ENCODE data around the gene MYBL2. TPM values are rescaled to one million over a fixed set of nuclear protein-coding genes. Genes with fewer than 3 reads are reported as not detected.

The MYBL2 gene
- total and polyA plus RNA-seq, 2 donors (not counting 3 experiments of a cell fraction or from before 2014, with no cell fraction given), result 35.7 to 105 TPM

DNA sequence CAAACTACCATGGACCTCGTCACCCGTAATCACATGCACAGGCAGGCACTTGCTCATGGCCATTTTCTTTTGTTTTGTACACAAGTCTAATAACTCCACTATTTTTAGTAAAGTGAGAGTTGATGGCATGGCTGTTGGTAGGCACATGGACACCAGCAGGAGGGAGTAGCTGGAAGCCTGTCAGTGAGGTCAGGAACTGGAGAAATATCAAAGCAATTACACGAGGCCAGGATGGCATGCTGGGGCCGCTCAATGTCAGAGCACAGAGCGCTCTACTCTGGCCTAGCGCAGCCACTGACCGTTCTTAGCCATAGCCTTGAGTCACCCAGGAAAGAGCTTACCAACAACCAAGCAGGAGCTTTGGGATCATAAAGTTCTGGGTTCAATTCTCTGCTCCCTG is 96.0 kb downstream of the MYBL2 start:
- TF ChIP-seq POLR2AphosphoS5 (IDR thresholded peaks at IDR 0.05; ENCODE audit: insufficient read depth, low read depth, low read length) (no peak), MYC (IDR thresholded peaks at IDR 0.05; ENCODE audit: low read depth, low read length) (no peak), FOS (IDR thresholded peaks at IDR 0.05; ENCODE audit: borderline replicate concordance, insufficient read depth, low read length) (no peak), GATA2 (IDR thresholded peaks at IDR 0.05; ENCODE audit: insufficient read depth, insufficient read length, low read depth, low read length) (no peak)
- TF ChIP-seq, protein P1, sequence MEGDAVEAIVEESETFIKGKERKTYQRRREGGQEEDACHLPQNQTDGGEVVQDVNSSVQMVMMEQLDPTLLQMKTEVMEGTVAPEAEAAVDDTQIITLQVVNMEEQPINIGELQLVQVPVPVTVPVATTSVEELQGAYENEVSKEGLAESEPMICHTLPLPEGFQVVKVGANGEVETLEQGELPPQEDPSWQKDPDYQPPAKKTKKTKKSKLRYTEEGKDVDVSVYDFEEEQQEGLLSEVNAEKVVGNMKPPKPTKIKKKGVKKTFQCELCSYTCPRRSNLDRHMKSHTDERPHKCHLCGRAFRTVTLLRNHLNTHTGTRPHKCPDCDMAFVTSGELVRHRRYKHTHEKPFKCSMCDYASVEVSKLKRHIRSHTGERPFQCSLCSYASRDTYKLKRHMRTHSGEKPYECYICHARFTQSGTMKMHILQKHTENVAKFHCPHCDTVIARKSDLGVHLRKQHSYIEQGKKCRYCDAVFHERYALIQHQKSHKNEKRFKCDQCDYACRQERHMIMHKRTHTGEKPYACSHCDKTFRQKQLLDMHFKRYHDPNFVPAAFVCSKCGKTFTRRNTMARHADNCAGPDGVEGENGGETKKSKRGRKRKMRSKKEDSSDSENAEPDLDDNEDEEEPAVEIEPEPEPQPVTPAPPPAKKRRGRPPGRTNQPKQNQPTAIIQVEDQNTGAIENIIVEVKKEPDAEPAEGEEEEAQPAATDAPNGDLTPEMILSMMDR (IDR thresholded peaks at IDR 0.05; ENCODE audit: extremely low read depth in 1 of 2, insufficient read depth in 1 of 2, low read depth in 1 of 2, low read length in 2 of 2), result no peak
- TF ChIP-seq, protein P2, sequence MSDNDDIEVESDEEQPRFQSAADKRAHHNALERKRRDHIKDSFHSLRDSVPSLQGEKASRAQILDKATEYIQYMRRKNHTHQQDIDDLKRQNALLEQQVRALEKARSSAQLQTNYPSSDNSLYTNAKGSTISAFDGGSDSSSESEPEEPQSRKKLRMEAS (IDR thresholded peaks at IDR 0.05; ENCODE audit: insufficient read depth, insufficient read length), result no peak
- Histone ChIP-seq H3K79me2 (ENCODE audit: control insufficient read depth, insufficient read depth, low read length) (no peaks in the 10 kb centered on the region), H2AFZ (ENCODE audit: low read depth, low read length) (no peak overlapping the region), H3K27me3 (ENCODE audit: control insufficient read depth in 2 of 2, insufficient read depth in 2 of 2, low read length in 2 of 2) (peaks cover 5 to 17% of the 10 kb centered on the region in 2 experiments), H3K36me3 (ENCODE audit: control insufficient read depth in 2 of 2, extremely low read depth in 1 of 2, insufficient read depth in 2 of 2, low read length in 2 of 2) (no peaks in the 10 kb centered on the region), H3K4me3 (replicated peaks in 1 of 3; ENCODE audit: insufficient read depth in 1 of 3, low read depth in 1 of 3, low read length in 3 of 3) (no peak overlapping the region), H3K9ac (replicated peaks; ENCODE audit: extremely low read depth, insufficient read depth, low read length) (no peak overlapping the region), H3K9me3 (replicated peaks; ENCODE audit: control insufficient read depth, insufficient read depth, low read length) (no peaks in the 10 kb centered on the region), H3K9me1 (replicated peaks; ENCODE audit: control insufficient read depth, extremely low read depth, insufficient read depth, low read length) (no peaks in the 10 kb centered on the region), H3K27ac (ENCODE audit: insufficient read depth, low read depth, low read length) (no peak overlapping the region), H3K4me1 (ENCODE audit: control insufficient read depth, extremely low read depth, insufficient read depth, low read length) (no peaks in the 10 kb centered on the region), H4K20me1 (replicated peaks; ENCODE audit: control insufficient read depth, extremely low read depth, insufficient read depth, low read length) (no peaks in the 10 kb centered on the region), H3K4me2 (ENCODE audit: insufficient read depth, low read length) (no peak overlapping the region)
- no peak for FAIRE-seq
- dilution Hi-C loops (cut with MboI; ENCODE audit: extremely low pct_ligation_motif_present, low sequenced_read_pairs) (loop anchor here (25.0 kb wide), 1 partner anchor 149 kb away; the partner anchor contains the start of gene TOX2), intact Hi-C loops (cut with micrococcal nuclease) (no loop called here)
- ChIA-PET CTCF (interaction anchor here (0.8 kb wide), 1 partner anchor 11 kb away, joined by 3 read pairs; no protein-coding TSS in a partner anchor), POLR2A (no interaction called here)
- DNase-seq (ENCODE audit: low read depth, low spot score), result no peak
- no TSS peak for BruUV-seq (replicated peaks)
